ENCODE data around the gene DIRAS1. TPM values are rescaled to one million over a fixed set of nuclear protein-coding genes. Genes with fewer than 3 reads are reported as not detected.

The DIRAS1 gene
- total RNA-seq, 1 donor = 14.9 TPM

DNA sequence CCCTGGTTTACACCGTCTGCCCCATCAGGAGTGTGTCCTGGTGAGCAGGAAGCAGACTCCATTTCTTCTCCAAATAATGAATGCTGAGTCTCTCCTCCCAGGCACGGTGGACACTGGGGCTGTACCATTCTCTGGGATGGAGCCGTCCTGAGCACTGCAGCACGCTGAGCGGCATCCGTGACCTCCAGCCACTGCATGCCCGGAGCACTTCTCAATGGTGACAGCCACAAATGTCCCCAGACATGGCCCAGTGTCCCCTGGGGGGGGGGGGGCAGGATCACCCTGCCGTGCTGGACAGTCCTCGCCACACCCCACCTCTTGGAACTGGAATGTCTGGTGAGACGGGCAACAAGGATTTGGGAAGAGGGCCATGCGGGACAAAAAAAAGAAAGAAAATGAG, 56.1 kb downstream of the DIRAS1 start:
- TF ChIP-seq, protein P1, sequence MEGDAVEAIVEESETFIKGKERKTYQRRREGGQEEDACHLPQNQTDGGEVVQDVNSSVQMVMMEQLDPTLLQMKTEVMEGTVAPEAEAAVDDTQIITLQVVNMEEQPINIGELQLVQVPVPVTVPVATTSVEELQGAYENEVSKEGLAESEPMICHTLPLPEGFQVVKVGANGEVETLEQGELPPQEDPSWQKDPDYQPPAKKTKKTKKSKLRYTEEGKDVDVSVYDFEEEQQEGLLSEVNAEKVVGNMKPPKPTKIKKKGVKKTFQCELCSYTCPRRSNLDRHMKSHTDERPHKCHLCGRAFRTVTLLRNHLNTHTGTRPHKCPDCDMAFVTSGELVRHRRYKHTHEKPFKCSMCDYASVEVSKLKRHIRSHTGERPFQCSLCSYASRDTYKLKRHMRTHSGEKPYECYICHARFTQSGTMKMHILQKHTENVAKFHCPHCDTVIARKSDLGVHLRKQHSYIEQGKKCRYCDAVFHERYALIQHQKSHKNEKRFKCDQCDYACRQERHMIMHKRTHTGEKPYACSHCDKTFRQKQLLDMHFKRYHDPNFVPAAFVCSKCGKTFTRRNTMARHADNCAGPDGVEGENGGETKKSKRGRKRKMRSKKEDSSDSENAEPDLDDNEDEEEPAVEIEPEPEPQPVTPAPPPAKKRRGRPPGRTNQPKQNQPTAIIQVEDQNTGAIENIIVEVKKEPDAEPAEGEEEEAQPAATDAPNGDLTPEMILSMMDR (IDR thresholded peaks at IDR 0.05; ENCODE audit: insufficient read depth, low read length) = no peak

More for the DNA sequence above, 56.1 kb downstream of the DIRAS1 start:
- H3K4me3 ChIP-seq (ENCODE audit: low read depth, low read length) = no peak overlapping the region
- no peak for DNase-seq (ENCODE audit: low read depth)

Other genes starting within 250 kb of the DIRAS1 start
- 14.3 and 14.8 TPM in 2 replicates for gene GADD45B, start 245.2 kb downstream of the DIRAS1 start, total RNA-seq (ENCODE audit: low replicate concordance)
- 0.45 and 0.65 TPM in 2 replicates for gene GNG7, start 18.7 kb downstream of the DIRAS1 start, total RNA-seq (ENCODE audit: low replicate concordance)
- gene SLC39A3, start 18.6 kb upstream of the DIRAS1 start, total RNA-seq (ENCODE audit: low replicate concordance) = 28.4 and 47.8 TPM in 2 replicates
- 39.4 and 40.3 TPM in 2 replicates for gene SGTA, start 61.9 kb upstream of the DIRAS1 start, total RNA-seq (ENCODE audit: low replicate concordance)
- 46.4 and 70.0 TPM in 2 replicates for gene THOP1, start 64.1 kb upstream of the DIRAS1 start, total RNA-seq (ENCODE audit: low replicate concordance)
- gene ZNF554, start 98.5 kb upstream of the DIRAS1 start, total RNA-seq (ENCODE audit: low replicate concordance) = 3.2 and 13.5 TPM in 2 replicates
- 5.9 and 7.0 TPM in 2 replicates for gene ZNF555, start 120.1 kb upstream of the DIRAS1 start, total RNA-seq (ENCODE audit: low replicate concordance)
- gene ZNF556, start 146.0 kb upstream of the DIRAS1 start, total RNA-seq (ENCODE audit: low replicate concordance) = 0.08 TPM in 1 of 2 replicates, not detected in the other
- gene ZNF57, start 179.6 kb upstream of the DIRAS1 start, total RNA-seq (ENCODE audit: low replicate concordance) = 3.4 and 4.8 TPM in 2 replicates
- 5.5 and 7.8 TPM in 2 replicates for gene ZNF77, start 223.6 kb upstream of the DIRAS1 start, total RNA-seq (ENCODE audit: low replicate concordance)

Measured in fibroblast of the aortic adventitia (primary cell).